NCI-H2171 treated with DMSO at 0.1 percent for 48 hours (cell line): ENCODE results near the gene TACR1.
A peak's percentile ranks its signal among the peaks of the same experiment; 100 is the strongest.
"Not testable (repeated sequence)": the region's sequence is repeated elsewhere in the genome, so short reads cannot be mapped to it uniquely, and the experiment has no call there.

Experiments
- DNase-seq: peaks from one replicate; lab custom pipeline; 2025; lab: John Stamatoyannopoulos, UW

TACR1 gene, protein sequence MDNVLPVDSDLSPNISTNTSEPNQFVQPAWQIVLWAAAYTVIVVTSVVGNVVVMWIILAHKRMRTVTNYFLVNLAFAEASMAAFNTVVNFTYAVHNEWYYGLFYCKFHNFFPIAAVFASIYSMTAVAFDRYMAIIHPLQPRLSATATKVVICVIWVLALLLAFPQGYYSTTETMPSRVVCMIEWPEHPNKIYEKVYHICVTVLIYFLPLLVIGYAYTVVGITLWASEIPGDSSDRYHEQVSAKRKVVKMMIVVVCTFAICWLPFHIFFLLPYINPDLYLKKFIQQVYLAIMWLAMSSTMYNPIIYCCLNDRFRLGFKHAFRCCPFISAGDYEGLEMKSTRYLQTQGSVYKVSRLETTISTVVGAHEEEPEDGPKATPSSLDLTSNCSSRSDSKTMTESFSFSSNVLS

DNA sequence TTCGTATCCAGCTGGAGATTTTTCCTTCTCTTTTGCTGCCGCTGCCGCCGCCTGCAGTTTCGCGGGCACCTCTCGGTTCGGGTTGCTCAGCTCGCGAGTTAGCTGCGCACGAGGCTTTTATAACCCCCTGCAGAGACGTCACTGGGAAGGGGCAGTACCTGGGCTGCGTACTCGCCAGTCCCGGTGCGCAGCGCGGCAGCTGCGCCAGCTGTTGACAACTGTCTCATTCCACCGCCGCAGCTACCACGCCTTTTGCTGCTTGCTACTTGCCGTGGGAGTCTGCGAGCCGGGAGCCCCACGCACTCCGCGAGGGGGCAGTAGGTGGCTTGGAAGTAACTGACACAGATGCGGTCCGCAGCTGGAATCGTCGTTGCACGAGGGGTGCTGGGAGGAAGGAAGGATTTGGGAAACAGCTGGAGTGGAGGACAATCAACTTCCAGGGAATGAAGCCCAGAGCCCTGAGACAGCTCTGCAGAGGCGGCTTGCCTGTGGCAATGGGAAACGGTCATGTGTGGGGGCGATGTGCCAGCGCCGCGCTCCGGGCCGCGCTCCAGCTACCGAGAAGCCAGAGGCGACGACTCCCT lies at the start of gene TACR1:
Gene TACR1, minus strand, starts transcription at position 93 of the 584 bp plus-strand sequence. CDS start 586 bp downstream, outside the sequence.
- DNase-seq, result peak; percentile 38

DNA sequence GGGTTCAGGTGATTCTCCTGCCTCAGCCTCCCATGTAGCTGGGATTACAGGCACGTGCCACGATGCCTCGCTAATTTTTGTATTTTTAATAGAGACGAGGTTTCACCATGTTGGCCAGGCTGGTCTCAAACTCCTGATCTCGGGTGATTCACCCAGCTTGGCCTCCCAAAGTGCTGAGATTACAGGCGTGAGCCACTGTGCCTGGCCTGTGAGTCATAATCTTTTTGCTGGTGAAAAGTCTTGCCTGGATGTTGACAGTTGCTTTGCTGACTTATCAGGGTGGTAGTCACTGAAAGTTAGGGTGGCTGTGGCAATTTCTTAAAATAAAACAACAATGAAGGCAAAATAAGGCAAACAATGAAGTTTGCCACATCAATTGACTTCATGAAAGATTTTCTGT lies 49.3 kb upstream of the TACR1 start:
- not testable (repeated sequence) for DNase-seq

DNA sequence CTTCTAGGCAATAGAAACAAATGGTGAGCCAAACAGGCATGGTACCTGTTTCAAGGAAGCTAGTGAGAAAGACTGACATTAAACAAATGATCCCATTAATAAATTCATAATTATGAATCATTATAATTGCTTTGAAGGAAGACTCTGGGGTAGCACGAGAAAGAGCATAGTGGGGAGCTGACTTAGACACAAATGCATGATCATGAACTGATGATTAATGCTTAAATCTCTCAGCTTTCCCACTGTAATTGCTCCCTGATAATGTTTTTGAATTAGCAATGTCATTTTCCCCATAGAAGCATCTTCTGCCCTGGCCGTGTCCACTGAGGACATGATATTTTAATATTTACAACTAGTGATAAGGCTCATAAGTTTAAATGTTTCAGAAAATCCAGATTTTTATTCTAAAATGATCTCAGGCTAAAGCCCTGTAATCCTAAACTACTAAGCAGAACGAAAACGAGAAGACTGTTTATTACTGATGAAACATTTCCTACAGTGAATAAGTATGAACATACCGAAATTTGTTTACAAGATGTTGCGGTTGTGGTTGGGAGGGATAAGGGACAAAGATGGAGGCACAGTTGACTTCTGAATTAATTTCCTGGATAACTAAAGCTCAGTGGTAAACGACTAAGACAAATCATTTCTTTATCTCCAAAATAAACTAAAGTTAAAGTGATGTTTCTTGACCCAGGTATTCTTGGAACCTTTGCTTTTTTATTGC lies 47.3 kb upstream of the TACR1 start:
- no peak for DNase-seq

DNA sequence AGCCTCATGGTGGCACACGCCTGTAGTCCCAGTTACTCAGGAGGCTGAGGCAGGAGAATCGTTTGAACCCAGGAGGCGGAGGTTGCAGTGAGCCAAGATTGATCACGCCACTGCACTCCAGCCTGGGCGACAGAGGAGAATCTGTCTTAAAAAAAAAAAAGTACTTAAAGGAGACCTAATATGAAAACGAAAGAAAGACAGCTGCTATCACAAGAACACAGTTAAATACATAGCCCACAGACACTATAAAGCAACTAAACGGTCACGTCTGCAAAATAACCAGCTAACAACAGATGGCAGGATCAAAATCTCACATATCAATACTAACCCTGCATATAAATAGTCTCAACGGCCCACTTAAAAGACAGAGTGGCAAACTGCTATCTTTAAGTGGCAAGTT lies 43.9 kb upstream of the TACR1 start:
- peak; percentile 61 for DNase-seq

DNA sequence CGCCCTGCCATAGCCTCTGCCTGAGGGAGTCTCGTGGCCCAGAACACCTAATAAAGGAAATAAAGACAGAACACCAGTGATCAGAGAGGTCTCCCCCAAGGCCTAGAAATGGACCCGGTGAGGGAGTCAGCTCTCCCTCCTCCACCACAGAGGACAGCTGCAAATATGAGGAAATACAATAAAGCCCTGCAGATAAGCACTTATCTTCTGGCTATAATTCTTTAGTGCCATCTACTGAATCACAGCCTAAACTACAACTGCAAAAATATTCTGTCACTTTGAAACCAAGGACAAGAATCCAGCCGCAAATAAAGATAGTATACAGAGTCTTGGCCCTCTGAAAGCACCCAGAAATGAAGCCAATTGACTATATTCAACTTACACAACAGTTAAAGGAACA lies 42.4 kb upstream of the TACR1 start:
- DNase-seq, result peak; percentile 7

DNA sequence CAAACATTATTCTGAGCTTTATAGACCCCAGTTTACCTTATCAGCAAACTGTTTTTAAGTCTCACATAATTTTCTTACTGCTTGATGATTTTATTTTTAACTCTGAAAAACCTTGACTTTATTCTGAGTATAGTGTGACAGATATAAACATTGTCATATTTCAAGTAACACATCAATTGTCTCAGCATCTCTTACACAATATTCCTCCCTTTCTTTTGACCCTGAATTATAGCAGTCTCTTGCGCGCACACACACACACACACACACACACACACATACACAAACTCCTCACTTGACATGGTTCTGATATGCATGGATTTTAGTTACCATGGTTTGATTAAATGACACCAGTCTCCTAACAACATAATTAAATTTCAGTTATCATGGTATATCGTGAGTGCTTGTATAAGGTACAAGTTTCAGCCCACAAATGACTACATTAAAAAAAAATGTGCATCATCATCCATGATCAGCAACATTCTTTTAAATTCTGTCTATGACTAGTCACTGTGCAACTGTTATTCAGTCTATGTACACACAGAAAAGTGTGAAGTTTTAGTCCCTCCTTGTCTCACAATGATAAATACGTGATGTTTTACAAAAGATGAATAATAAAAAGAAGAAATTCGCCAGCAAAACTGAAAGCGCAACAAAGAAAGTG lies 39.5 kb upstream of the TACR1 start:
- DNase-seq, result no peak

DNA sequence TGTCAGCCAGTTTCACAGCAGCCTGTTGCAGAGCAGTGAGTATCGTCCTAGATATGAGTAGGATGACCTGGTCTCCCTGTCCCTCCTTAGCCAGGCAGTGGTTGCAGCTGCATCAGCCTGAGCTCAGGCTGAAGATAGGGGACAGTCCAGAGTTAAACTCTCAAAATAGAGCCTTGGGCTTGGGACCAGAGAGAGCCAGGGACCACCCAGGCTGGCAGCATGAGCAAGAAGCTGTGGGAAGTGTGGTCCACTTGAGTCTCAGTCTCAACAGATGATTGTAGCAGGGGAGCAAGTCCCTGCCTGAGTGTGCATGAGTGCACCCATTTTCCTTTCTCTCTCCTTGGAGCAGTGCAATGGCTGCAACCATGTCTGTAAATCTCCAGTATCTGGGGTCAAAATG lies 38.0 kb upstream of the TACR1 start:
- no peak for DNase-seq

DNA sequence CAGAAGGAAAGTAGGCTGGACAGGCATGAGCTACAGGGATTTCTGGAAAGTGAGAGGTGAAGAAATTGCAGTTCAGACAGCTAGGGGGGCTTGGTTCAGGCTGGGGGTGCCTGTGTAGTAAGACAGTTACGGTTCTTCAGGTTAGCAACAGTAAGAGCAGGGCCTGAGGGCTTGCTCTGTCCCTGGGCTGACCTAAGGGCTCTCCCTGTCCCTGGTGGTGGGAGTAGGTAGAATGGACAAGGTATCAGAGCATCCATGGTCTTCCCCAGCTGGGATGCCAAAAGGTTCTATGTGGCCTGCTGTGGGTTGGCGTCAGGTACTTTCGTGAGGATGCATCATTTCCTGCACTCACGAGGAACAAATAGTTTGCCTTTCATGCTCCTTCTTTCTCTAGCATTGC lies 34.6 kb upstream of the TACR1 start:
- DNase-seq, result no peak

DNA sequence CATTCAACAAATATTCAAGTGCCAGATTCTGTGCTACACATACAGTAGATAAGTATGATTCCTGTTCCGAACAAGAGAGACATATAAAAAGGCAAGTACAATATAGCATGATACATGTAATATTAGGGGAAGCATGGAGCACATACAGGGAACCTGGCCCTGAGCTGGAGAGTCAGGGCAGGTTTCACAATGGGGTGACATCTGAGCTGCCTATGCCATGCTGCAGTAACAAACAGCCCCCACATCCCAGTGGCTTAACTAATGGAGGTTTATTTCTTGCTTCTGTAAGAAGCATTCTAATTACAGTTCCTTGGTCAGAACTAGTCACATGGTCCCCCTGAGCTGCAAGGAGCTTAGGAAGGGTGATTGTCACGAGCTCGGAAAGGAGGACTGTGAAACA lies 27.3 kb upstream of the TACR1 start:
- no peak for DNase-seq

DNA sequence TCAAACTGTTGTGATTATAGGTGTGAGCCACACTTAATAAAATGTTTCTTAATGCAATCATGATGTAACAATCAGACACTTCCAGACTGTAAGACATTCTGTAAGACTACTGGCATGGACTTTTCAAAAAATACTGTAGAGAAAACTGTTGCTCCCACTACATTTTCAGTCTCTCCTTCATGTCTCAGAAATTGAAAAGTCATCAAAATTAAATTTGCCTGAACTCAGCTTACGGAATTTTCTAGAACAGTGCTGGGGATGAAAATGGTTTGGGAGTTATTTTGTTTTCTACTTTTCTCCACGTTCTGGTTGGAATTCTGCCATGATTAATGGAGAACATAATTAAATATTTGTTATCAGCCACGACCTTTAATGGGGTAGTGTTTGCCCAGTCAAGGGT lies 26.8 kb upstream of the TACR1 start:
- no peak for DNase-seq

DNA sequence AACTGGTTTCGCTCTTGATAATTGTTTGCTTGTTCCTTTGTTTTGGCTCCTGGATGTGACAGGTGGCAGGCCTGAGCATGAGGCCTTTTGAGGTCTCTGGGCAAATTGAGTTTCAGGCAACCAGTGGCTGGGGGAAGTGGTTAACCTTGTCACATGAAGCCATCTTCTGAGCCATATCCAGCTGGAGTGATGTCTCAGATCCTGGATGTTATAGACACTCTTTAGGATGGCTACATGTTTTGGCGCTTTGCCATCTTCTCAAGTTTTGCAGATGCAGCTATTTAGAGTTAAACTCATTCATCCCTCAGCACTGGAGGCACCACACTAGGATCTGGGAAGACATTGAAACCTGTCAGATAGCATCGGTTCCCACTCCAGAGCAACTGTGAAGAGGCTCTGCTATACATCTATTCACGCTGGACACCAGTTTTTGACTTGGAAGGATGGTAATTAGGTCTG lies 25.3 kb upstream of the TACR1 start:
- peak; percentile 76 for DNase-seq

DNA sequence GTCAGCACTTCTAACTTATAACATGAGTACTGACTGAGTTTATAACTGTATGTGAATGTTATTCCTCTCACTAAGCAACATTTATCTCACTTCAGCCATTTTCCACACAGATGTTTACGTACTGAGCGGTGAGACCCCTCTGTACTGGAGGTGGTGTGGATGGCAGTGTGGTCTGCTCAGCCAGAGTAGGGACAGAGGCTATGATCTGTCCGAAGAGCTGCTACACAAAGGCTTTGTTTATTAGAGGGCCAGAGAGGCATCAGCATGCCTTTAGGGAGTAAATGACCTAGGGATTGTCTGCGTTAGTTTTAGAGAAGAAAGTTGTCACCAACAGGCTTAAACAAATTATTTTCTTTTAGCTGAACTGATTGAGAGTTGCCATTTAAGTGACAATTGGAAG lies 23.2 kb upstream of the TACR1 start:
- no peak for DNase-seq

DNA sequence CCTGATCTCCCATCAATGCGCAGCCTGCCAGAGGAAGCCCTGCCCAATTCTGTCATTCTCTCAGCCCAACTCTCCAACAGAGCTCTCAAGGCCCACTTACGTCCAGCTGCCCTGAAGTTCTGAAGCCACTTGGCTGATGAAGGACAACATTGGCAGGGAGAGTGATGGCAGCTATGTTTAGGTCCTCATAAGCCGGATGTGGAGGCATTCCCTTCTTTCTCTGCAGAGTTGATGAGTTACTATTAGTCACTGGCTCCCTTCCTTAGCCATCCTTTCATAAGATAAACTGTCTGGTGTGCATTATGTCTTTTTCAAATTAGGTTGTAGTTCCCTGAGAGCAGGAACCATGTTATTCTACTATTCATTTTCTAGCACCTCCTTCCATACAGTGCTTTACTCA lies 22.5 kb upstream of the TACR1 start:
- DNase-seq, result no peak

DNA sequence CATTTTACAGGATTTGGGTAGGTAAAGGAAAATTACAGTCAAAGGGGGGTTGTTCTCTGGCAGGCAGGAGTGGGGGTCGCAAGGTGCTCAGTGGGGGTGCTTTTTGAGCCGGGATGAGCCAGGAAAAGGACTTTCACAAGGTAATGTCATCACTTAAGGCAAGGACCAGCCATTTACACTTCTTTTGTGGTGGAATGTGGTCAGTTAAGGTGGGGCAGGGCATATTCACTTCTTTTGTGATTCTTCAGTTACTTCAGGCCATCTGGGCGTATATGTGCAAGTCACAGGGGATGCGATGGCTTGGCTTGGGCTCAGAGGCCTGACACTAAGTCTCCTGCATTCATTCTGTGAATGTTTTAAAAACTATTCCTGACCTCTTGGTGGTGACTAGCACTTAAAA lies 19.9 kb upstream of the TACR1 start:
- DNase-seq, result not testable (repeated sequence)

DNA sequence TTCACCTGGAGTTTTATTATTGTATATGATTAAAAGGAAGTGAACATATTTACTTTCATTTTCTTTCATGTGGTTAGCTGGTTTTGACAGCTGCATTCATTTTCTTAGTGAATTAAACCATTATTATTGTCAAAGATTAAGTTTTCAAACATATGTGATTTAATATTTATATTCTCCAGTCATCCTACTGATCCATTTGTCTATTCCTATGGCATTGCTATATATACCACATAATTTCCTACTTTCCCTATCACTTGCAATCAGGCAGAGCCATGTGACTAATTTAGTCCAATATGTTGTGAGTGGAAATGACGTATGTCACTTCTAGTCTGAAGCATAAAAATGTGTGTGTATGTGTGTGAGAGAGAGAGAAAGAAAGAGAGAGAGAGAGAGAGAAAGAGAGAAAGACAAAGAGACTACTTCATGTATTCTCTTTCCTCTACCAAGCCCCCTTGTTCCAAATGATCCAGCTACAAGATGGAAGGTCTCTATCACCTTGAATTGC lies 12.0 kb upstream of the TACR1 start:
- no peak for DNase-seq

DNA sequence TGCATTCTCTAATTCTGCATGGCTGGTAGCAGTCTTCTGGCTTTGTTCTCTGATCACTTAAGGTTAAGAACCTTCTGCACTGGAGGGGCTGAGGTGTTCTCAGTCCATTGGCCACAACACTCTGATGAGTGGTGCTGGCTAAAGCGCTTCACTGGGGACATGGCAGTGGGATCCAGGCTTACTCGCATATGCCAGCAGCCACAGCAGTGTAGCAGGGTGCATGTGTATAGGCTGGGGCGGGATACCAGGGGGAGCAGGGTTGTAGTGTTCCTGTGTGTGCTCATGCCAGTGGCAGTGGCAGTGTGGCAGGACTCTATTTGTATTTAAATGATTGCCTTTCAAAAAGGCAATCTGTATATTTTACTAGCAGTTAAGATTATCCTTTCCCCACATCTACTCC lies 11.1 kb upstream of the TACR1 start:
- DNase-seq, result no peak

DNA sequence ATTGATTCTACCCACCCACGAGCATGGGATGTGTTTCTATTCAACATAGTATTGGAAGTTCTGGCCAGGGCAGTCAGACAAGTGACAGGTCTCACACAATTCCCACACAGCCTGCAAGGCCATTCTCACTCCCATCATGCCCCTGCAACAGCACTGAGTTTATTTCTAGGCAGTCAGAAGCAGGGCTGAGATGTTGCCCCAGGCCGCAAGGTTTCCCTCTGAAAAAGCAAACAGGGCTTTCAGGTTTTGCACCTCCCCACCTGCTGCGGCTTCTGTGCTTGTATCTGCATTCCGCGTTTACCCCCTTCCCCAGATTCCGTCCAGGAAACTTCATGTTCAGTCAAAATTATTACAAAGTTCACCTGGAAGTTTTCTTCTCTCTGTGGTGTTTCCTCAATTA lies 9.4 kb upstream of the TACR1 start:
- no peak for DNase-seq

DNA sequence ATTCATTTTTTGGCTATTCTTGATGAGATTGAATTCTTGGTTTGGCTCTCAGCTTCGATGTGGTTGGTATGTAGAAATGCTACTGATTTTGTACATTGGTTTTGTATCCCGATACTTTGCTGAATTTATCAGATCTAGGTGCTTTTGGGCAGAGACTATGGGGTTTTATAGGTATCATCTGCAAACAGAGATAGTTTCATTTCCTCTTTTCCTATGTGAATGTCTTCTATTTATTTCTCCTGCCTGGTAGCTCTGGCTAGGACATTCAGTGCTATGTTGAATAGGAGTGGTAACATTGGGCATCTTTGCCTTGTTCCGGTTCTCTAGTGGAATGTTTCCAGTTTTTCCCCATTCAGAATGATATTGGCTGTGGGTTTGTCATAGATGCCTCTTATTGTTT lies 5.5 kb upstream of the TACR1 start:
- DNase-seq, result no peak

DNA sequence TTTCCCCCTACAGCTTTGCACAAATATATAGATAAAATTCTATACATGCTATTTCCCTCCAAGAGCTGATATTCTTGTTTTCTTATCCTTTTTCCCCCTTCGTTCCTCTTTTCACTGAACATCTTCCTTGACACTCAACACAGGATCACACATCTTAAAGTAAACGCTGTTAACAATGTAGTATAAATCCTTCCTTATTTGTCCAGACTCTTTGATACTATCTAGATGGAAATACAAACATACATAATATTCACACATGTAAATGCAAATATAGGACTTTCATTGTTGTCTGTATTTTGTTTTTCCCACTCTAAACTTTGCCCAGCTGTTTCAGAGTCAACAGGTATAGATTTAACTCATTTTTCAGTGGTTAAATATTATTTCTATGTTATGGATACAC lies 3.0 kb upstream of the TACR1 start:
- no peak for DNase-seq

DNA sequence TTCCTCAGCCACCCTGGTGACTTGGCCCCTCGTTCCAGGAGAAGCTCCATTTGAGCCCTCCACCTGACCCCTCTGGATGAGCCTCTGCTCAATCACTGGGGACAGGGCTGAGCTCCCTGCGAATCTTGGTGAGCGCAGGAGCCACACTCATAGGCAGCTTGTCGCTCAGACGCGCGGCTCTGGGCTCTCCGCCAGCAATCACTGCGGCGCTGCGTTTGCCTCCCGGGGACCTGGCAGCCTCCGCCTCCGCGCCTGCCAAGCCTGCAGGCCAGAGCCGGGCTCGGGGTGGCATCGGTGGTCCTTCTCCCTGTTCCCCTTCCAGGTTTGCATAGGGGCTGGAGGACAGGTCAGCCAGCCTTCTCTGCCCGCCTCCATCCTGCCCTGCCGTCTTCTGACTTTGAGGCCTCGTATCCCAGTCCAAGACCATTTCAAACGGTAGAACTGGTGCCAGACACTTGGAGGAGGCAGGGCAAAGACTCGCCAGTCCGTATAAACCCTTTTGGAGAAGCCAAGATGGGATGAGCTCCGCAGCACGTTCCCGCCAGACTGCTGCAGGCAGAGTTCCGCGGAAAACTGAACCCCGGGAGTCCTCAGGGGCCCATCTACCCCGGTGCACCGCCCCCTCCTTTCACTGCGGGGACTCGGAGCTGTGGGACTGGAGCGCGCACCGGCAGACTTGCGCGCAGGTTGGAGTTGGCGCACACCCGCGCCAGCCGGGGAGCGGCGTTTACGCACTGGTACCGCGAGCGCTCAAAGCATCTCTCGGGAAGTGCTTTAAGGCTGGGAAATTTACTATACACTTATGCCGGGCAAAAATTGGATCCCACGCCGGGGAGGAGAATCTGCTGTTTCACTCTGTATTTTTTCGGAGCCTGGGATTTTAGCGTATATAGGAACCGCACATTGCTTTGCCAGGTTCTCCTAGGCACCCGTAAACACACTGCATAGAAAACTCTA lies 1.1 kb upstream of the TACR1 start:
- peak; percentile 72 for DNase-seq

DNA sequence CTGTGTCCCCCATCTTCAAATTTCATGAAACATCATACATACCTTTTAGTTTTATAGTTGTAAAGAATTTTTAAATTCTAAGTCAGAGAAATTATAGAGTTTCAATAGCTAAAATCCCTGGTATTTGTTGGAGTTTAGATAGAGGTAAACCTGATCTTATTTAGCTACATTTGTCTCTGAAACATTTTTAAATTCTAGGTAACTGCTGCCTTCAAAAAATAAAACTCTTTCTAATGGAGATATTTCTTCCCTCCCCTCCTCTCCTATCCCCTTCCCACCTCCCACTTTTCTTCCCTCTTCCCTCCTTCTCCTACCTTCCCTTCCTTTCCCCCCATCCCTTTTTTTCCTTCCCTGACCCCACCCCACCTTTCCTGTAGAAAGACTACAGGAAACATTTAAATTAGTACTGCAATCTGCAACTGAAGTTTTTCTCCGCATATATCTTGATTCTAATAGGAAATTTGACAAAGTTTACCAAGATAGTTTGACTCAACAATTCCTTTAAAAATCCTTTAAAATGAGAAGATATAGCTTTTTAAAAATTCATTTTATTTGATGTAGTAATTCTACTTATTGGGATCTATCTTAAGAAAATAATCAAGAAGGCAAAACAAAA lies 4.1 kb downstream of the TACR1 start:
- no peak for DNase-seq
